ENCODE results near the gene ARL2BP. TPM values are rescaled to one million over a fixed set of nuclear protein-coding genes. Genes with fewer than 3 reads are reported as not detected.

The ARL2BP gene
- total RNA-seq, 4 donors from 2014 or later, result 10.3 to 39.6 (median 36.5) TPM

DNA sequence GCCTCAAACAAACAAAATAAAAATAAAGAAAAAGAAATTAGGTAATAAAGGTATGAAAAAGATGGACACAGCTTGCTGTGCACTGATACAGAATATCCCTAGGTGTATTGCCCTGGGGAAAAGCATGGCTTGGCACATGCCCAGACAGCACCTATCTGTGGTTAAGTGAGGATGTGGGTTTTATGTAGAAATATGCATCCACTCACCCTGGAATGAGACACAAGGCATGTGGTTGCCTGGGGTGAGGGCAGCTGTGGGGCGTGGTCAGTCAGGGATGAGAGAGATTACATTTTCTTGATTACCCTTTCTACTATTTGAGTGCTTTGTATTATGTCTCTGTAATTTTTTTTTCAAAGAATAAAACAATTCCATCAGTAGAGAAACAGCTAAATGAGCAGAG, 32.5 kb downstream of the ARL2BP start:
- WGBS, 2 donors (ENCODE audit: low coverage in 1 of 2), result 43 to 80% methylated on average over 1 of the region's 1 CpG
- no peak for DNase-seq
- Histone ChIP-seq H3K4me3 (no peak overlapping the region), H3K4me1 (peaks cover 0 to 25% (median 11%) of the 10 kb centered on the region in 4 donors), H3K27me3 (no peaks in the 10 kb centered on the region), H3K9me3 (no peaks in the 10 kb centered on the region), H3K27ac (no peak overlapping the region), H3K36me3 (no peaks in the 10 kb centered on the region)
- TF ChIP-seq POLR2A (IDR thresholded peaks at IDR 0.05) (no peak), POLR2AphosphoS5 (IDR thresholded peaks at IDR 0.05) (no peak), EP300 (IDR thresholded peaks at IDR 0.05; ENCODE audit: low read depth) (no peak)
- TF ChIP-seq, protein P1, sequence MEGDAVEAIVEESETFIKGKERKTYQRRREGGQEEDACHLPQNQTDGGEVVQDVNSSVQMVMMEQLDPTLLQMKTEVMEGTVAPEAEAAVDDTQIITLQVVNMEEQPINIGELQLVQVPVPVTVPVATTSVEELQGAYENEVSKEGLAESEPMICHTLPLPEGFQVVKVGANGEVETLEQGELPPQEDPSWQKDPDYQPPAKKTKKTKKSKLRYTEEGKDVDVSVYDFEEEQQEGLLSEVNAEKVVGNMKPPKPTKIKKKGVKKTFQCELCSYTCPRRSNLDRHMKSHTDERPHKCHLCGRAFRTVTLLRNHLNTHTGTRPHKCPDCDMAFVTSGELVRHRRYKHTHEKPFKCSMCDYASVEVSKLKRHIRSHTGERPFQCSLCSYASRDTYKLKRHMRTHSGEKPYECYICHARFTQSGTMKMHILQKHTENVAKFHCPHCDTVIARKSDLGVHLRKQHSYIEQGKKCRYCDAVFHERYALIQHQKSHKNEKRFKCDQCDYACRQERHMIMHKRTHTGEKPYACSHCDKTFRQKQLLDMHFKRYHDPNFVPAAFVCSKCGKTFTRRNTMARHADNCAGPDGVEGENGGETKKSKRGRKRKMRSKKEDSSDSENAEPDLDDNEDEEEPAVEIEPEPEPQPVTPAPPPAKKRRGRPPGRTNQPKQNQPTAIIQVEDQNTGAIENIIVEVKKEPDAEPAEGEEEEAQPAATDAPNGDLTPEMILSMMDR (IDR thresholded peaks at IDR 0.05), result no peak
- intact Hi-C loops (cut with DNase I; ENCODE audit: low total_unique reads), result no loop called here
- in situ Hi-C loops (cut with MboI; ENCODE audit: low pct_ligation_motif_present in 1 of 4, low pct_unique_long_range_greater_than_20kb in 1 of 4, low sequenced_read_pairs in 3 of 4), result no loop called here

DNA sequence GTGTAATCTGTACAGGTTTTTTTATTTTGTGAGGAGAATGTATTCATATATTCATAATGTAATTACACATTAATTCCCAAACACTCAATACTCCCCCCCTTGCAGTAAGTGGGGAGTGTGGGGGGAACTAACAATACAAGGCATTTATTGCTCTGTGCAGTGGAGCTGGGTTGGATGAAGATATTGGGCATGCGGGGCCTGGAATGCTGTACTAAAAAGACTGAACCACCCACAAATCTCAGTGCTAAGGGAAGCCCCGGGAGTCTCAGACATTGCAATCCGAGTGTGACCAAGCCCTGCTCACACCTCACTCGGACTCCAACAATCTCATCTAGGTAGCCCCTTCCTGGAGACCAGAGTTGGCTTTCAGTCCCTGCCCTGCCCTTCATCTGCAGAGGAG, 33.4 kb downstream of the ARL2BP start:
- Histone ChIP-seq H3K4me1 (peaks cover 0 to 25% (median 11%) of the 10 kb centered on the region in 4 donors), H3K27me3 (peaks cover 2% of the 10 kb centered on the region)

DNA sequence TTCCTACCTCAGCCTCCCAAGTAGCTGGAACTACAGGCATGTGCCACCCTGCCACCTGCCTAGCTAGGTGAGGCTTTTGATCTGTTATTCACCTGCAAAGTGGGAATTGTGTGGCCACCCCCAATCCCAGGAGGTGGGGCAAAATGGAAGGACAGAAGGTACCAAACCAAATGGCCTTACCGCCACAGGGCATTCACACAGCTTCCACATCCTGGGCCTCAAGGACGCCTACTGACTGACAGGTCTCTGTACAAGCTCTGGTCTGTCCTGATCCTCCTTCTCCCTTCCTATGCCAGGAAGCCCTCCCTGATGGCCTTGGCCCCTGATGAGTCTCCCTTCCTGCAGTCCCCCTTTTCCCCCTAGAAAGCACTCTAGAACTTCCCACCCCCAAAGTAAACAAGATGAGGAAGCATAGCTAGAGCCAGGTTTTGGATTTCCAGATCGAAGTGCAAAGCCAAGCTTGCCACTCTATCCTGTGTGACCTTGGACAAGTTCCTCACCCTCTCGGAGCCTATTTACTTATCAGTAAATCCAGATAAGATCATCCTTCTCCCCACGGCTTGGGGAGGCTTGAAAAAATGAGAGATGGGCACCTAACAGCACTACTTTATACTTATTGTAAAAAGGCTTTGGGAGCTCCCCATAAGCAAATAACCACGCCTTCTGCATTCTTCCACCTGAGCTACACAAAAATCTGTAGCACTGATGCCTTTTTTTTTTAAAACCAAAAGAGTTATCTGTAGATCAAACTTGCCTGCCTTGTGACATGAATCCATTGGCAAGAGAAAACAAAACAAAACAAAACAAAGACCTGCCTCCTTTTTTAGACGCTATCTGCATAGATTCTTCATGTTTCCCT, 35.0 kb downstream of the ARL2BP start:
- 40 to 53% methylated on average over 2 to 7 of the region's 7 CpGs for WGBS, 2 donors (ENCODE audit: low coverage in 1 of 2)
- Histone ChIP-seq H3K27me3 (peaks cover 18% of the 10 kb centered on the region), H3K36me3 (no peaks in the 10 kb centered on the region), H3K27ac (no peak overlapping the region), H3K9me3 (no peaks in the 10 kb centered on the region), H3K4me1 (peaks cover 5 to 37% (median 26%) of the 10 kb centered on the region in 4 donors), H3K4me3 (no peak overlapping the region)
- intact Hi-C loops (cut with DNase I; ENCODE audit: low total_unique reads) (no loop called here), in situ Hi-C loops (cut with MboI; ENCODE audit: low pct_ligation_motif_present in 1 of 4, low pct_unique_long_range_greater_than_20kb in 1 of 4, low sequenced_read_pairs in 3 of 4) (no loop called here)
- DNase-seq, result no peak
- TF ChIP-seq EP300 (IDR thresholded peaks at IDR 0.05; ENCODE audit: low read depth), result no peak

More for the DNA sequence above, 33.4 kb downstream of the ARL2BP start:
- Histone ChIP-seq H3K36me3 (no peaks in the 10 kb centered on the region), H3K9me3 (no peaks in the 10 kb centered on the region), H3K27ac (no peak overlapping the region), H3K4me3 (no peak overlapping the region)
- intact Hi-C loops (cut with DNase I; ENCODE audit: low total_unique reads) (no loop called here), in situ Hi-C loops (cut with MboI; ENCODE audit: low pct_ligation_motif_present in 1 of 4, low pct_unique_long_range_greater_than_20kb in 1 of 4, low sequenced_read_pairs in 3 of 4) (no loop called here)
- TF ChIP-seq POLR2A (IDR thresholded peaks at IDR 0.05) (no peak), EP300 (IDR thresholded peaks at IDR 0.05; ENCODE audit: low read depth) (no peak), POLR2AphosphoS5 (IDR thresholded peaks at IDR 0.05) (no peak)
- TF ChIP-seq, protein P1 (IDR thresholded peaks at IDR 0.05), result no peak
- no peak for DNase-seq
- WGBS, 2 donors (ENCODE audit: low coverage in 1 of 2), result 71 to 100% methylated on average over 1 to 2 of the region's 4 CpGs

DNA sequence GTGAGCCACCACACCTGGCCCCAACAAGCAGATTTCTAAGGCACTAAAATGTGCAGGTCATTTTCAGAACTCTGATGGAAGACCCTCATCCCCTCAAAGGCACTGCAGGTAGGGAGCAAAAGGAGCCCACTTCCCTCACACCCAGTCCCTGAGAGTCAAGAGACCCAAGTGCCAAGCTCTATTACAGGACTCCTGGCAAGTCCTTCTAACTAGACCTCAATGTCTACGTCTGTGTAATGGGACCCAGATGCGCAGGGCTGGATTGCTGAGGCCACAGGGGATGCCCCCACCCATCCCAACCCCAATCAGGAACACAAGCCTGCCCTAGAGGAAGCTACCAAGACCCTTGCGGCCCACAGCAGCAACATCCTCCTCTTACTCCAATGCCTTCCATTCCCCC, 36.7 kb downstream of the ARL2BP start:
- no peak for TF ChIP-seq POLR2AphosphoS5 (IDR thresholded peaks at IDR 0.05)
- no peak for TF ChIP-seq EP300 (IDR thresholded peaks at IDR 0.05; ENCODE audit: low read depth)
- TF ChIP-seq, protein P1 (IDR thresholded peaks at IDR 0.05), result no peak
- TF ChIP-seq POLR2A (IDR thresholded peaks at IDR 0.05), result no peak
- Histone ChIP-seq H3K9me3 (no peaks in the 10 kb centered on the region), H3K36me3 (no peaks in the 10 kb centered on the region), H3K27ac (no peak overlapping the region), H3K27me3 (peaks cover 23% of the 10 kb centered on the region), H3K4me1 (peaks cover 5 to 36% (median 27%) of the 10 kb centered on the region in 4 donors), H3K4me3 (no peak overlapping the region)
- intact Hi-C loops (cut with DNase I; ENCODE audit: low total_unique reads) (no loop called here), in situ Hi-C loops (cut with MboI; ENCODE audit: low pct_ligation_motif_present in 1 of 4, low pct_unique_long_range_greater_than_20kb in 1 of 4, low sequenced_read_pairs in 3 of 4) (no loop called here)
- no peak for DNase-seq
- WGBS, 2 donors (ENCODE audit: low coverage in 1 of 2), result 80 to 91% methylated on average over 1 to 3 of the region's 3 CpGs
